GM21526 (cell line): Measurements from ENCODE around the gene SPRED2.
"Not testable (repeated sequence)": the region's sequence is repeated elsewhere in the genome, so short reads cannot be mapped to it uniquely, and the experiment has no call there.

Experiments
- ATAC-seq: cut with Tn5 transposase; IDR thresholded peaks from one replicate; pipeline ENCODE4 v1.9.1; 2021; ENCODE audit warnings: moderate library complexity; ENCODE audit not compliant: unreplicated experiment, low FRiP score

SPRED2 gene

GRCh38 chr2:65319072-65319673, 113.2 kb downstream of the SPRED2 start:
- no peak for ATAC-seq

DNA sequence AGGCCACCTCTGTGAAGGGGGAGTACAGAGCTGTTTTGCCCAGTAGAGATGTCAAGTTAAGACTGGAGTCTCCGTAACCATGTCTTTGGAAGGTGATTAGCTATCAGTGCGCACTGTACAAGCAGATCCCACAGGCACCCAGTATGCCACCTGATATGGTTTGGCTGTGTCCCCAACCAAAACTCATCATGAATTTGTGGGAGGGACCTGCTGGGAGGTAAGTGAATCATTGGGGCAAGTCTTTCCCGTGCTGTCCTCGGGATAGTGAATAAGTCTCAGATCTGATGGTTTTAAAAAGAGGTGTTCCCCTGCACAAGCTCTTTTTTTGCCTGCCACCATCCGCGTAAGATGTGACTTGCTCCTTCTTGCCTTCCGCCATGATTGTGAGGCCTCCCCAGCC, 114.6 kb downstream of the SPRED2 start:
- no peak for ATAC-seq

GRCh38 chr2:65317351-65317750, 115.0 kb downstream of the SPRED2 start:
- ATAC-seq = not testable (repeated sequence)

GRCh38 chr2:65316072-65316471, 116.3 kb downstream of the SPRED2 start:
- ATAC-seq = no peak

GRCh38 chr2:65314801-65315441, 117.5 kb downstream of the SPRED2 start:
- ATAC-seq = no peak

GRCh38 chr2:65313954-65314256, 118.5 kb downstream of the SPRED2 start:
- no peak for ATAC-seq

GRCh38 chr2:65313126-65313953, 119.1 kb downstream of the SPRED2 start:
- no peak for ATAC-seq

- no peak for ATAC-seq
Measured at GRCh38 chr2:65311596-65311995, 120.8 kb downstream of the SPRED2 start.

DNA sequence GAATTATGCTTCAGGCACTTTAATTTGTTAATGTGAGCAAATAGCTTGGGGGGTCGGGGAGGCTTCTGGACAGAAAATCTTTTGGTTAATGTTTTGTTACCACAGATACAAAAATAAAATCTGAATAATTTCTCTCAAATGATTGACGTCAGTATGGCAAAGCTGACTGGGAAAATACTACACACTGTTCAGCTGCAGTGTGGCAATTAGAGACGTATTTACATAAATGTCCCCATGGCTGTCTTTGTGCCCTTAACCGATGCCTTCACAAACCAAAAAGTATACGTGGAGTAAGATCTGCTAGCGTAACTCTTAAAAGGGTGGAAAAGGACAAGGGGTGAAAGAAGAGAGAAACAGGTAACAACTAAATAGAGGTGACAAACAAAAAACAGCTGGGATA, 121.3 kb downstream of the SPRED2 start:
- ATAC-seq = no peak

DNA sequence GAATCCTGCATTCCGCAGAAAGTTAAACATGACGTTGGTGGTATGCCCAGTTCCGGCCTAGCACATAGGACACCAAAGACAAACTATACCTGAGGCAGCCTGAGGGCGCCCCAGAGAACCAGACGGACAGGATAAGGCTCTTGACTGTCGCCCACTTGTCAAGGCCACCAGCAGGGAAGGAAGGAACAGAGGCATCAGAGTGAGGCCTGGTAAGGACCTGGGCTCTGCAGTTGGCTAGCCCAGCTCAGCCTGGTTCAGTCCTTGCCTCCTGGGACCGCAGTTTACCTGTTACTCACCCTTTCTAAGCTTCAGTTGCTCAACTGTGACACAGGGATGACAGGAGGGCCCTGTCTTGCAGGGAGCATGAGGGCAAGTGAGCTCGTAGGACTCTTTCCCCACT, 122.7 kb downstream of the SPRED2 start:
- ATAC-seq = no peak

- ATAC-seq = no peak
Measured at GRCh38 chr2:65305934-65306333, 126.5 kb downstream of the SPRED2 start.

GRCh38 chr2:65300761-65301711, 131.4 kb downstream of the SPRED2 start:
- ATAC-seq = peak; percentile 84

DNA sequence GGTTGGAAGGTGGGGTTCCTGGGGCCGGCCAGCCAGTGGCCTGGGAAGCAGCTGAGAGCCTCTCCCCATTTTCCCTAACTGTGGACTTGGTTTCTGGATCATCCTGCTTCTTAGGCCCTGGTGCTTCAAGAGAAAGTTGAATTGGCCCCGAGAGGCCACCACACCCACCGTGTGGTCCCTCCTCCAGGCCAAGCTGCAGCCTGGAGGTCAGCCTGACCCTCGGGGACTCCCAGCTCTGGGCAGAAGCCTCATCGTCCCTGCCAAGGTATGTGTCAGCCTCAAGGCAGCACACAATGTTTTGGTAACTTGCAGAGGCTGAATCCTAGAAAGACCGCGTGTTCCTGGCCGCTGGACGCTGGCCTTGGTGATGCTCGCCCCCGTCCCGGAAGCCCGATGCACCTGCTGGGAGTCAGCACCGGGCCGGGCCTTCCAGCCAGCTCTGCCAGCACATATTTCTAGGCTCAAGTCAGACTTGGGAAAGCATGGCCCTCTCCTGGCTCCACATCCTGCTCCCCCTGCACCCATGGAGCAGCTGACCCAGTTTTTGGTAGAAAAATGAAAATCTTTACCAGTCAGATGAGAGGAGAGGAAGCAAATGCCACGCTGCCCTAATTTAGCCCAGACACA, 132.2 kb downstream of the SPRED2 start:
- no peak for ATAC-seq

DNA sequence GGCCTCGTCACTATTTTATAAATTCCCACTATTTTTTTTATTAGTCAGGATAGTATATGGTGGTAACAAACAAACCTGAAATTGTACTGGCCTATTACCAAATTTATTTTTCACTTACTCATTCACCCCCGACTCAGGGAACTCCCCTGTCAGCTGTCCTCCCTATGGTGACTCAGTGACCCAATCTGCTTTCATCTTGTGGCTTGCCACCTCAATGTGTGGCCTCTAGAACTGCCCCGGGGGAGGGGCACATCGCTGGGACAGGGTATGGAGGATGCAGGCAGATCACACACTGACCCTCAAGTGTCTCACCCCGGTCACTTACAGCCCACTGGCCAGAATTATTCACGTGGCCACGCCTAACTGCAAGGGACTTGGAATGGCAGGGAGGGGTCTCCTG, 133.2 kb downstream of the SPRED2 start:
- no peak for ATAC-seq

- no peak for ATAC-seq
Measured at GRCh38 chr2:65298089-65298488, 134.3 kb downstream of the SPRED2 start.

DNA sequence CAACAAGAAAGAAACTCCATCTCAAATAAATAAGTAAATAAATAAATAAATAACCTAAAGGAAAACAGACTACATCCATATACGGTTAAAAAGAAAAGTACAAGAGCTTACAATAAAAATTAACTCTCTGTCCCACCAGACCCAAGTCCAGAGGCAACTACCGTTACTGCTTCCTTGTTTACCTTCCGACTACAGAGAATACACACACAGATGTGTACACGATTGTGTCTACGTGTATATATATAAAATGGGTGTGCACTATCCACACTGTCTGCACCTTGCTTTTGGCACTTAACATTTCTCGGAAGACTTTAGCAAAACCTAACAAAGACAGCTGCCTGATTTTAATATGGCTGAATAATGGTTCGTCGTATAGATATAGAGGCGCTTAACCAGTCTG, 134.9 kb downstream of the SPRED2 start:
- ATAC-seq = no peak

GRCh38 chr2:65296971-65297370, 135.4 kb downstream of the SPRED2 start:
- ATAC-seq = no peak

DNA sequence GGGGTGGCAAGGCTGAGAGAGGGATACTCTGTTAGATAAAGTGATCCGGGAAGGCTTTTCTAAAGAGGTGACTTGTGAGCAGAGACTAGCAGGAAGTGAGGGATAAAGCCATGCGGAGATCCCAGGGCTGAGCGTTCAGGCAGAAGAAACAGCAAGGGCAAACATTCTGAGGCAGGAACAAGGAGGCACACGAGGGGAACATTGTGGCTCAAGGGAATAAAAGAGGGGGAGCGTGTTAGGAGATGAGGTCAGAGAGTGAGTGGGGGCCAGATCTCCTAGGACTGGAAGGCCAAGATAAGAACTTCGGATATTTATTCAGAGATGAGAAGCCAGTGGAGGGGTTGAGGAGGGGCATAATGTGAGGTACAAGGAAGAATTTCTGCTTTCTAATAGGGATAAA, 137.7 kb downstream of the SPRED2 start:
- ATAC-seq = no peak

DNA sequence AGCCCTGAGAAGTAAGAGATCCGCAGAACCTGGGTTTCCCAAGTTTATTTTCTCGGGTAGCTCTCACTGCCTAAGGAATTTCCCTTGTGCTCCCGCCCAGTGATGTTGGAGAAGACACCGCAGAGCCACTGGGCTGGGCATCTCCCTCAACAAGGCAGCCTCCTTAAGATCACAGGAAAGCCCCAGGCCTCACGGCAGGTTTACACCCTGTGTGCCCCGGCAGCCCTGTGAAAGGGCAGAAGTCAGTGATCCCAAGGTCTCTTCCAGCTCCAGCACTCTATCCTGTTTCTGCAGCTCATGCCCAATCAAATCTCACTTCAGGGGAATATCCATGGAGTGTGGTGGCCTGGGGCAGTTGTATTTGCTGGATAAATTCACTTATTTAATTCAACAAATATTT, 138.3 kb downstream of the SPRED2 start:
- no peak for ATAC-seq

DNA sequence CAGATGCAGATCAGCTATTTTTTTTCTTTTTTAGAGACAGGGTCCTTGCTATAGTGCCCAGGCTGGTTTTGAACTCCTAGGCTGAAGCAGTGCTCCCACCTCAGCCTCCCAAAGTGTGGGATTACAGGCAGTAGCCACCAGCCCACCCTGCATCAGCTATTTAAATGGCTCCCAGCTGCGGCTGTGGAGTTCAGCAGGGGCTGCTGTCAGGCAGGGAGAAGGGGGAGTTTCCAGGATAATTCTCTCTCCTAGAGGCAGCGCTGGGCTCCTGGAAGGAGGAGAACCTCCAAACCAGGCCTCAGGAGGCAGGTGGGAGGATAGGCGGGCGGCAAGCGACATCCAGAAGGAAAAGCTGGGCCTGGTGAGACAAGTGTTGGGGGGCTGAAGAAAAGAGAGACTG, 139.0 kb downstream of the SPRED2 start:
- no peak for ATAC-seq
